HL-60 (cell line): ENCODE data around the gene PACRGL.

Source experiments
- GABPA ChIP-seq: IDR thresholded peaks from 2 replicates; pipeline ENCODE4 v1.6.1; 2012; ENCODE audit warnings: low read depth
- POLR2AphosphoS5 ChIP-seq: IDR thresholded peaks from 2 replicates; pipeline ENCODE4 v1.6.1; 2012; ENCODE audit warnings: low read depth
- SPI1 ChIP-seq: IDR thresholded peaks from 2 replicates; pipeline ENCODE4 v1.6.1; 2012; ENCODE audit warnings: low read depth, mild to moderate bottlenecking, borderline replicate concordance
- TF ChIP-seq, protein P1 (sequence below): IDR thresholded peaks from one replicate; pipeline ENCODE4 v1.5.1; 2011; ENCODE audit warnings: low read length, control low read depth, inconsistent platforms; ENCODE audit not compliant: insufficient read depth
- TF ChIP-seq, protein P2 (sequence below): IDR thresholded peaks from 2 replicates; pipeline ENCODE4 v1.6.1; 2012; ENCODE audit warnings: low read depth; ENCODE audit not compliant: insufficient replicate concordance

DNA sequence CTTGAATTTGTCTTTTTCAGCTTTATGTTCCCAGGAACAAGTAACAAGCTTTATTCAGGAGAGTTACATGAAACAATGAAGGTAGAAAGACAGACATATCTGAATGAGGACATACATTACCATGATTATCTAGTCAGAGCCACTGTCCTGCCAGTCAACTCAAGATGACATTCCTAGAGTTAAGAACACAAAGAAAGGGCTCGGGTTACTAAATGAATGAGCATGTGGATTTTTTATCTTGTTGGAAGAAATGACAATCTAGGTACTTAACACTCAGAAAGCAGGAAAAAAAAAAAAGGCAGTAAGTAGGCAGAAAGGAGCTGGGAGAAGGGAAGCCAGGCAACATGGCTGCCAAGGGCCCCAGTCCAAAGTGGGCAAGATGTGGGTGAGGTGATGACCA lies 28.0 kb upstream of the PACRGL start:
- TF ChIP-seq GABPA: no peak
- TF ChIP-seq, protein P1, sequence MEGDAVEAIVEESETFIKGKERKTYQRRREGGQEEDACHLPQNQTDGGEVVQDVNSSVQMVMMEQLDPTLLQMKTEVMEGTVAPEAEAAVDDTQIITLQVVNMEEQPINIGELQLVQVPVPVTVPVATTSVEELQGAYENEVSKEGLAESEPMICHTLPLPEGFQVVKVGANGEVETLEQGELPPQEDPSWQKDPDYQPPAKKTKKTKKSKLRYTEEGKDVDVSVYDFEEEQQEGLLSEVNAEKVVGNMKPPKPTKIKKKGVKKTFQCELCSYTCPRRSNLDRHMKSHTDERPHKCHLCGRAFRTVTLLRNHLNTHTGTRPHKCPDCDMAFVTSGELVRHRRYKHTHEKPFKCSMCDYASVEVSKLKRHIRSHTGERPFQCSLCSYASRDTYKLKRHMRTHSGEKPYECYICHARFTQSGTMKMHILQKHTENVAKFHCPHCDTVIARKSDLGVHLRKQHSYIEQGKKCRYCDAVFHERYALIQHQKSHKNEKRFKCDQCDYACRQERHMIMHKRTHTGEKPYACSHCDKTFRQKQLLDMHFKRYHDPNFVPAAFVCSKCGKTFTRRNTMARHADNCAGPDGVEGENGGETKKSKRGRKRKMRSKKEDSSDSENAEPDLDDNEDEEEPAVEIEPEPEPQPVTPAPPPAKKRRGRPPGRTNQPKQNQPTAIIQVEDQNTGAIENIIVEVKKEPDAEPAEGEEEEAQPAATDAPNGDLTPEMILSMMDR: no peak
- TF ChIP-seq, protein P2, sequence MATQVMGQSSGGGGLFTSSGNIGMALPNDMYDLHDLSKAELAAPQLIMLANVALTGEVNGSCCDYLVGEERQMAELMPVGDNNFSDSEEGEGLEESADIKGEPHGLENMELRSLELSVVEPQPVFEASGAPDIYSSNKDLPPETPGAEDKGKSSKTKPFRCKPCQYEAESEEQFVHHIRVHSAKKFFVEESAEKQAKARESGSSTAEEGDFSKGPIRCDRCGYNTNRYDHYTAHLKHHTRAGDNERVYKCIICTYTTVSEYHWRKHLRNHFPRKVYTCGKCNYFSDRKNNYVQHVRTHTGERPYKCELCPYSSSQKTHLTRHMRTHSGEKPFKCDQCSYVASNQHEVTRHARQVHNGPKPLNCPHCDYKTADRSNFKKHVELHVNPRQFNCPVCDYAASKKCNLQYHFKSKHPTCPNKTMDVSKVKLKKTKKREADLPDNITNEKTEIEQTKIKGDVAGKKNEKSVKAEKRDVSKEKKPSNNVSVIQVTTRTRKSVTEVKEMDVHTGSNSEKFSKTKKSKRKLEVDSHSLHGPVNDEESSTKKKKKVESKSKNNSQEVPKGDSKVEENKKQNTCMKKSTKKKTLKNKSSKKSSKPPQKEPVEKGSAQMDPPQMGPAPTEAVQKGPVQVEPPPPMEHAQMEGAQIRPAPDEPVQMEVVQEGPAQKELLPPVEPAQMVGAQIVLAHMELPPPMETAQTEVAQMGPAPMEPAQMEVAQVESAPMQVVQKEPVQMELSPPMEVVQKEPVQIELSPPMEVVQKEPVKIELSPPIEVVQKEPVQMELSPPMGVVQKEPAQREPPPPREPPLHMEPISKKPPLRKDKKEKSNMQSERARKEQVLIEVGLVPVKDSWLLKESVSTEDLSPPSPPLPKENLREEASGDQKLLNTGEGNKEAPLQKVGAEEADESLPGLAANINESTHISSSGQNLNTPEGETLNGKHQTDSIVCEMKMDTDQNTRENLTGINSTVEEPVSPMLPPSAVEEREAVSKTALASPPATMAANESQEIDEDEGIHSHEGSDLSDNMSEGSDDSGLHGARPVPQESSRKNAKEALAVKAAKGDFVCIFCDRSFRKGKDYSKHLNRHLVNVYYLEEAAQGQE: no peak
- TF ChIP-seq POLR2AphosphoS5: no peak
- TF ChIP-seq SPI1: no peak
